DMS153 (cell line): ENCODE data around the gene ULK4.
"Not testable (repeated sequence)": the region's sequence is repeated elsewhere in the genome, so short reads cannot be mapped to it uniquely, and the experiment has no call there.

ENCODE experiments used
- DNase-seq: peaks from one replicate; lab custom pipeline; 2025; lab: John Stamatoyannopoulos, UW

Gene ULK4

GRCh38 chr3:41768363-41768762, 193.5 kb downstream of the ULK4 start:
- no peak for DNase-seq

- DNase-seq = not testable (repeated sequence)
These were observed 199.0 kb downstream of the ULK4 start for GRCh38 chr3:41762867-41763266.

GRCh38 chr3:41753651-41754050, 208.3 kb downstream of the ULK4 start:
- no peak for DNase-seq

DNA sequence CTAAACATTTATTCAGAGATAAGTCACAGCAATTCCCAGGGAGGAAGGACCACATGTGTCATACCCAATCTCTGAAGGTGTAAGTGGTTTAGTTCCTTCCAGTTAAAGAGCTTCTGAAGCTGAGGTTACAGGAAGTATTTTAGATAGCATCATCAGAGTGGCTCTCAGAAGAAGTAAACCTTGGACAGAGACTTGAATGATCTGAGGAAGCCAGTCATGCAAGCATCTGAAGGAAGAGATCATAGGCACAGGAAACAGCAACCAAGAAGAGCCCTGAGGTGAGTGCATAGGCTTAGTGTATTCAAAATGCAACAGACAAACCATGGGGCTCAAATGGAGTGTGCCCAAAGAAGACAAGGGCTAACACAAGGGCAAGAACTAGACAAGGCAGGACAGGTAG, 210.3 kb downstream of the ULK4 start:
- DNase-seq = no peak

- DNase-seq = no peak
These were observed 211.9 kb downstream of the ULK4 start for GRCh38 chr3:41749988-41750387.

- no peak for DNase-seq
These were observed 215.7 kb downstream of the ULK4 start for GRCh38 chr3:41746215-41746614.

DNA sequence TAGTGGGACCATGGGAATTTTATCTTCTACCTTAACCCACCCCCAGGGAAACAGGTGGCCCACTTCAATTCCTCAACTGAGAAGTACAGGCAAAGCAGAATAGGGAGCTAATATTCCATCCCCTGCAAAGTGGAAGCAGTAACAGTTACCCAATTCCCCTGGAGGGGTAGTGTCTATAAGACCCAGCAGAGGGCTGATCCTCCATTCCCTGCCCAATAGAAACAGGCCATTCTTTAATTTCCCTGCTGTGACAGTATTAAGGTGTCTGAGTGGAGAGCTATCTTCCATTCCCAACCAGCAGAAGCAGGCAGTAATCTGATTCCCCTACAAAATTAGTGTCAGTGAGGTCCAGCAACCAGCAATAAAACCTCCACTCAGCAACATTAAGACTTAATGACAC, 219.8 kb downstream of the ULK4 start:
- DNase-seq = no peak

GRCh38 chr3:41740374-41740886, 221.5 kb downstream of the ULK4 start:
- no peak for DNase-seq

- no peak for DNase-seq
These were observed 235.0 kb downstream of the ULK4 start for GRCh38 chr3:41726891-41727290.

- DNase-seq = no peak
These were observed 244.3 kb downstream of the ULK4 start for GRCh38 chr3:41717641-41718040.

DNA sequence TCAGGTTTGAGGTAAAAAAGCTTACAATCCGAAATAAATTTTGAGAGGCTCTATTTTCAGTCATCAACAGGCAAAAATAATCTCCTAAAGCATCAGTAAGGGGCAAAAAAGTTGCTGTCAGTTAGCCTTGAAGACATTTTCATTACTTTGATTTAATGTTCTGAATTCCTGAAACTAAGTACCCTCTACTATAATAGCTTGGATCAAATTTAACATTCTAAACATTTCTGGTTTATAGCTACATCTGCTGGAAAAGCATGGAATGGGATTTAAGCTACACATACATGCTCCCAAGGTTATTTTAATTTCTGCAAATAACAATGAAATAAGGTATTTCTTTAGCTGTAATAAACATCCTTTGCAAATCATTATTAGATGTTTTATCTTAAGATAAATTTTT, 245.4 kb downstream of the ULK4 start:
- DNase-seq = no peak

- DNase-seq = no peak
These were observed 246.5 kb downstream of the ULK4 start for GRCh38 chr3:41715376-41715775.

GRCh38 chr3:41711651-41712050, 250.3 kb downstream of the ULK4 start:
- DNase-seq = no peak

DNA sequence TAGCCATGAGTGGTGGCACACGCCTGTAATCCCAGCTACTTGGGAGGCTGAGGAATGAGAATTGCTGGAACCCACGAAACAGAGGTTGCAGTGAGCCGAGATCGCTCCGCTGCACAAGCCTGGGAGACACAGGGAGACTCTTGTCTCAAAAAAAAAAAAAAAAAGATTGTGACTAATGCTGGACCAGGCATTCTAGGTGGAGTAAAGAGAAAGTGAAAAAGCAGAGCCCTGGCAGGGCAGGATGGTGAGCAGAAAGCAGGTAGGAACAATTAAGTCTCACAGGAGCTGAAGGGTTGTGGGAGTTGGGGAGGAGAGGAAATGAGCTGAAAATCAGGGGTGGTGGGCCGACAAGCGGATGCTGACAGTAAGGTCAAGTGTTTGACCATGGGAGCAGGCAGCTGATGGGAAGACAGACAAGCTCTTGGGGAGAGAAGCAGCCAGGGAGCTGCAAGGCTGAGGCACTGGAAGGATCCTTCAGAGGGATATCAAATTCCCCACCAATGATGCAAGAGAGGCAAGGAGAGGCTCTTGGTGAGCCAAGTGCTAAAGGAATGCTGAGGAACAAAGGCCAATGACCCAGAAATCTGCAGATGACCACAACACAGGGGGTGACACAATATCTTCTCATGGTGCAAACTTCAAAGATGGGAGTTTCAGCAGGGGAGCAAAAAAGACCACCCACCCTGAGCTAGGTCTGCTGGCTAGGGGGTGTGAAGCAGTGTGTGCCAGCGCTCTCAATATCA, 251.1 kb downstream of the ULK4 start:
- DNase-seq = no peak

GRCh38 chr3:41709213-41709612, 252.7 kb downstream of the ULK4 start:
- DNase-seq = not testable (repeated sequence)

GRCh38 chr3:41708176-41708575, 253.7 kb downstream of the ULK4 start:
- no peak for DNase-seq

GRCh38 chr3:41705893-41706292, 256.0 kb downstream of the ULK4 start:
- no peak for DNase-seq

DNA sequence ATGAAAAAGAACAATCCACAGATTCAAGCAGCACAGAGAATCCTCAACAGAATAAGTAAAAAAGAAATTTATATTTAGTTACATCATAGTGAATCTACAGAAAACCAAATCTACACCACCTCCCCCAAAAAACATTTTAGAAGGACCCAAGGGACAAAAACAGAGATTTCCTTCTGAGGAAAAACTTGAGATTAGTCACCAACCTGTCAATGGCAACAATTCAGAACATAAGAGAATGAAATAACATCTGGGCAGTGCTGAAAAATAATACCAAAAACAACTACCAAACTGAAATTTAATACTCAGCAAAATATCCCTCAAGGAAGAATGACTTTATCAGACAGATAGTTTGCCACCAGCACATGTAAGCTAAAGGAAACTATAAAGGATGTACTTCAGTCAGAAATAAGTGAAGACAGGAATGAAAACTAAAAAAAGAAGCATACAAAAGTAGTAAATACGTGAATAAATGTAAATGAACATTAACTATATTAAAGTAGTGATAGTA, 260.7 kb downstream of the ULK4 start:
- DNase-seq = no peak

GRCh38 chr3:41700155-41700554, 261.7 kb downstream of the ULK4 start:
- no peak for DNase-seq

DNA sequence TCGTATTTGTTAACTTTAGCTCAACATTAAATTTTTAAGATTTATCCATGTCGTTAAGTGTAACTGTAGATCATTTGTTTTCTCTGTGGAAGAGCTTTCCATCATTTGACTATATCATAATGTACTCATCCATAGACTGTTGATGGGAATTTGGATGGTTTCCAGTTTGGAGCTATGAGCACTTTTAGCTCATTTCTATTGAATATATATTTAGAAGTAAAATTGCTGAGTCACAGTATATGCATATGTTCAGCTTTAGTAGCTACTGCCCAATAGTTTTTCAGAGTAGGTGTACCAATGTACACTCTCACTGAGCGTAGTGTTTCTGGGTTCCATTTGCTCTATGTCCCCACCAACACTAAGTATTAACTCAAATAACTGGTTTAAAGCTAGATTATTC, 263.0 kb downstream of the ULK4 start:
- no peak for DNase-seq

GRCh38 chr3:41697702-41698101, 264.2 kb downstream of the ULK4 start:
- DNase-seq = no peak

DNA sequence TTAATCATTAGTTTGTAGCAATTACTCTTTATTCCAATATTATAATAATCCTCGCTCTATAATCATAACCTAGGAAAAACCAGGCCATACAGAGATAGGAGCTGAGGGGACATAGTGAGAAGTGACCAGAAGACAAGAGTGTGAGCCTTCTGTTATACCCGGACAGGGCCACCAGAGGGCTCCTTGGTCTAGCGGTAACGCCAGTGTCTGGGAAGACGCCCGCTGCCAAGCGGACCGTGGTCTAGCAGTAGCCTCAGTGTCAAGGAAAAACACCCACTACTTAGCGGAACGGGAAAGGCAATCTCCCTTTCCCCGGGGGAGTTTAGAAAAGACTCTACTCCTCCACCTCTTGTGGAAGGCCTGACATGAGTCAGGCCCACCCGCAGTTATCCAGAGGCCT, 266.1 kb downstream of the ULK4 start:
- not testable (repeated sequence) for DNase-seq

DNA sequence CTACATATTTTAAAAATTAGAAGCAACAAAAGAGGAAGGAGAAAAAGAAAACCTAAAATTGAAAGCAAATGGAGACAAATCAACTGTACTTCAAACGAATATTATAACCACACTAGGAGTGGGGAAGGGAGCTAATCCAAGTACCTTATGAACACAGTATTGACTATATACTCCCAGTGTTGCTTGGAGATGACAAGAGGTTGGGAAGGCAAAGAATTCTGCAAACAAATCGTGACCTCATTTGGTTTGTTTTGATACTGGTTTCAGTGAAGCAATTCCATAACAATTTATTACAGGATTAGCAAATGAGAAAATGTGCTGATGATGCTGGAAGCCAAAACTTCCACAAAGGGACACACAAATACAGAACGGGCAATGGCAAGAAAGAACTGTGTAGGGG, 268.1 kb downstream of the ULK4 start:
- no peak for DNase-seq
